ENCODE measurements around the gene CASP2. TPM values are rescaled to one million over a fixed set of nuclear protein-coding genes. Genes with fewer than 3 reads are reported as not detected.

The CASP2 gene
- total RNA-seq, 1 donor from 2014 or later, result 110 TPM

GRCh38 chr7:143315776-143316175 lies 27.6 kb downstream of the CASP2 start, which contains the start of gene CLCN1:
Gene CLCN1 (plus strand): TSS chr7:143316111. CDS start chr7:143316213, 102 bp downstream.
- Mint-ChIP-seq H3K4me1 (peaks cover 25% of the 10 kb centered on the region), H3K27me3 (peaks cover 10% of the 10 kb centered on the region), H3K9me3 (peaks cover 7% of the 10 kb centered on the region), H3K4me3 (no peak within 1 kb of the TSS), H3K36me3 (ENCODE audit: low read depth) (peaks cover 13% of the 10 kb centered on the region), H3K27ac (no peak within 1 kb of the TSS)
- DNase-seq, result no peak
- intact Hi-C loops (cut with micrococcal nuclease), result no loop called here

- Mint-ChIP-seq H3K4me1 (peaks cover 20% of the 10 kb centered on the region), H3K27me3 (peaks cover 11% of the 10 kb centered on the region), H3K27ac (no peak overlapping the region), H3K4me3 (no peak overlapping the region), H3K36me3 (ENCODE audit: low read depth) (peaks cover 11% of the 10 kb centered on the region), H3K9me3 (peaks cover 7% of the 10 kb centered on the region)
- intact Hi-C loops (cut with micrococcal nuclease), result no loop called here
- no peak for DNase-seq
These were observed 28.3 kb downstream of the CASP2 start for GRCh38 chr7:143316492-143316891.

GRCh38 chr7:143318661-143319060 lies 30.5 kb downstream of the CASP2 start:
- no peak overlapping the region for H3K4me3 Mint-ChIP-seq
- peaks cover 6% of the 10 kb centered on the region for H3K9me3 Mint-ChIP-seq
- intact Hi-C loops (cut with micrococcal nuclease), result no loop called here

GRCh38 chr7:143320620-143321019 lies 32.5 kb downstream of the CASP2 start:
- H3K36me3 Mint-ChIP-seq (ENCODE audit: low read depth), result no peaks in the 10 kb centered on the region
- H3K27me3 Mint-ChIP-seq, result peaks cover 13% of the 10 kb centered on the region
- DNase-seq, result no peak
- intact Hi-C loops (cut with micrococcal nuclease), result no loop called here
- no peak overlapping the region for H3K27ac Mint-ChIP-seq
- H3K4me1 Mint-ChIP-seq, result peaks cover 19% of the 10 kb centered on the region
- no peak overlapping the region for H3K4me3 Mint-ChIP-seq
- H3K9me3 Mint-ChIP-seq, result no peaks in the 10 kb centered on the region

More at GRCh38 chr7:143318661-143319060, 30.5 kb downstream of the CASP2 start:
- Mint-ChIP-seq H3K4me1 (peaks cover 15% of the 10 kb centered on the region), H3K27me3 (peaks cover 13% of the 10 kb centered on the region), H3K27ac (no peak overlapping the region), H3K36me3 (ENCODE audit: low read depth) (peaks cover 3% of the 10 kb centered on the region)
- DNase-seq, result no peak

- H3K4me3 Mint-ChIP-seq, result no peak overlapping the region
- no peaks in the 10 kb centered on the region for H3K9me3 Mint-ChIP-seq
- no peak overlapping the region for H3K27ac Mint-ChIP-seq
- no peaks in the 10 kb centered on the region for H3K36me3 Mint-ChIP-seq (ENCODE audit: low read depth)
- H3K27me3 Mint-ChIP-seq, result peaks cover 13% of the 10 kb centered on the region
- DNase-seq, result no peak
- peaks cover 21% of the 10 kb centered on the region for H3K4me1 Mint-ChIP-seq
- intact Hi-C loops (cut with micrococcal nuclease), result no loop called here
These were observed 33.1 kb downstream of the CASP2 start for GRCh38 chr7:143321242-143321641.

GRCh38 chr7:143321734-143322133 lies 33.6 kb downstream of the CASP2 start:
- Mint-ChIP-seq H3K9me3 (no peaks in the 10 kb centered on the region), H3K27me3 (peaks cover 11% of the 10 kb centered on the region), H3K36me3 (ENCODE audit: low read depth) (no peaks in the 10 kb centered on the region), H3K4me3 (no peak overlapping the region), H3K27ac (no peak overlapping the region), H3K4me1 (peaks cover 20% of the 10 kb centered on the region)
- intact Hi-C loops (cut with micrococcal nuclease), result no loop called here
- no peak for DNase-seq

GRCh38 chr7:143322760-143323633 lies 34.8 kb downstream of the CASP2 start:
- peaks cover 17% of the 10 kb centered on the region for H3K4me1 Mint-ChIP-seq
- intact Hi-C loops (cut with micrococcal nuclease), result no loop called here
- no peak overlapping the region for H3K4me3 Mint-ChIP-seq
- no peaks in the 10 kb centered on the region for H3K9me3 Mint-ChIP-seq
- no peak for DNase-seq
- no peaks in the 10 kb centered on the region for H3K36me3 Mint-ChIP-seq (ENCODE audit: low read depth)
- peaks cover 9% of the 10 kb centered on the region for H3K27me3 Mint-ChIP-seq
- H3K27ac Mint-ChIP-seq, result peak overlapping the region; percentile 29

GRCh38 chr7:143323653-143324052 lies 35.5 kb downstream of the CASP2 start:
- intact Hi-C loops (cut with micrococcal nuclease), result no loop called here
- no peaks in the 10 kb centered on the region for H3K9me3 Mint-ChIP-seq
- H3K36me3 Mint-ChIP-seq (ENCODE audit: low read depth), result no peaks in the 10 kb centered on the region
- no peak overlapping the region for H3K4me3 Mint-ChIP-seq
- H3K4me1 Mint-ChIP-seq, result peaks cover 19% of the 10 kb centered on the region
- H3K27me3 Mint-ChIP-seq, result peaks cover 11% of the 10 kb centered on the region
- DNase-seq, result no peak
- H3K27ac Mint-ChIP-seq, result peak overlapping the region; percentile 29

- peaks cover 9% of the 10 kb centered on the region for H3K27me3 Mint-ChIP-seq
- DNase-seq, result no peak
- peak overlapping the region; percentile 41 for H3K4me3 Mint-ChIP-seq
- H3K27ac Mint-ChIP-seq, result peak overlapping the region; percentile 62
- H3K4me1 Mint-ChIP-seq, result peaks cover 19% of the 10 kb centered on the region
- H3K9me3 Mint-ChIP-seq, result no peaks in the 10 kb centered on the region
- intact Hi-C loops (cut with micrococcal nuclease), result no loop called here
- H3K36me3 Mint-ChIP-seq (ENCODE audit: low read depth), result no peaks in the 10 kb centered on the region
These were observed 37.1 kb downstream of the CASP2 start for GRCh38 chr7:143325240-143325639.

GRCh38 chr7:143327903-143328302 lies 39.8 kb downstream of the CASP2 start:
- Mint-ChIP-seq H3K27ac (no peak overlapping the region), H3K4me3 (no peak overlapping the region), H3K9me3 (no peaks in the 10 kb centered on the region), H3K4me1 (peaks cover 17% of the 10 kb centered on the region), H3K36me3 (ENCODE audit: low read depth) (no peaks in the 10 kb centered on the region), H3K27me3 (peaks cover 10% of the 10 kb centered on the region)
- intact Hi-C loops (cut with micrococcal nuclease), result no loop called here
- DNase-seq, result no peak

GRCh38 chr7:143329471-143330170 lies 41.5 kb downstream of the CASP2 start:
- Mint-ChIP-seq H3K27ac (no peak overlapping the region), H3K9me3 (no peaks in the 10 kb centered on the region), H3K4me1 (peaks cover 14% of the 10 kb centered on the region), H3K36me3 (ENCODE audit: low read depth) (no peaks in the 10 kb centered on the region), H3K4me3 (no peak overlapping the region), H3K27me3 (peaks cover 15% of the 10 kb centered on the region)
- no peak for DNase-seq
- intact Hi-C loops (cut with micrococcal nuclease), result no loop called here

GRCh38 chr7:143331179-143331801 lies 43.1 kb downstream of the CASP2 start:
- Mint-ChIP-seq H3K4me3 (no peak overlapping the region), H3K4me1 (peaks cover 2% of the 10 kb centered on the region), H3K9me3 (no peaks in the 10 kb centered on the region), H3K36me3 (ENCODE audit: low read depth) (no peaks in the 10 kb centered on the region), H3K27ac (no peak overlapping the region), H3K27me3 (peaks cover 27% of the 10 kb centered on the region)
- intact Hi-C loops (cut with micrococcal nuclease), result no loop called here
- DNase-seq, result no peak

GRCh38 chr7:143334244-143334643 lies 46.1 kb downstream of the CASP2 start:
- H3K27me3 Mint-ChIP-seq, result peaks cover 42% of the 10 kb centered on the region
- intact Hi-C loops (cut with micrococcal nuclease), result no loop called here
- H3K27ac Mint-ChIP-seq, result no peak overlapping the region
- no peaks in the 10 kb centered on the region for H3K9me3 Mint-ChIP-seq
- H3K36me3 Mint-ChIP-seq (ENCODE audit: low read depth), result no peaks in the 10 kb centered on the region
- no peak overlapping the region for H3K4me3 Mint-ChIP-seq
- H3K4me1 Mint-ChIP-seq, result no peaks in the 10 kb centered on the region
- no peak for DNase-seq

GRCh38 chr7:143337216-143337615 lies 49.1 kb downstream of the CASP2 start:
- no peak overlapping the region for H3K27ac Mint-ChIP-seq
- DNase-seq, result no peak
- H3K9me3 Mint-ChIP-seq, result no peaks in the 10 kb centered on the region
- no peak overlapping the region for H3K4me3 Mint-ChIP-seq
- no peaks in the 10 kb centered on the region for H3K4me1 Mint-ChIP-seq
- H3K36me3 Mint-ChIP-seq (ENCODE audit: low read depth), result no peaks in the 10 kb centered on the region
- intact Hi-C loops (cut with micrococcal nuclease), result no loop called here
- peaks cover 51% of the 10 kb centered on the region for H3K27me3 Mint-ChIP-seq
